Caco-2 (cell line): ENCODE results near the gene UBE2D1. TPM values are rescaled to one million over a fixed set of nuclear protein-coding genes. Genes with fewer than 3 reads are reported as not detected.
A peak's percentile ranks its signal among the peaks of the same experiment; 100 is the strongest.

ENCODE experiments used
- Bru-seq: library from RNA; stranded (reverse); fragments of 400-500 nt; gene quantifications from one replicate; lab custom pipeline; 2021; lab: Mats Ljungman, UMichigan
- BruChase-seq, 2 experiments: library from RNA; stranded (reverse); fragments of 400-500 nt; gene quantifications; one replicate each; lab custom pipeline; 2021; lab: Mats Ljungman, UMichigan
- BruUV-seq: library from RNA; stranded (reverse); fragments of 400-500 nt; replicated peaks from 2 replicates; lab custom pipeline; 2021; lab: Mats Ljungman, UMichigan
- CTCF ChIA-PET: fragments of 300-600 bp; sonication (Branson Sonifier 250); formaldehyde crosslinking; loops from one replicate; lab custom pipeline; 2022; ENCODE audit warnings: antibody characterized with exemption; lab: Charles Lee
- POLR2A ChIA-PET: fragments of 300-600 bp; sonication (Branson Sonifier 250); formaldehyde crosslinking; loops from one replicate; lab custom pipeline; 2022; ENCODE audit warnings: antibody characterized with exemption; lab: Charles Lee
- DNase-seq, 2 experiments: peaks; one replicate each; pipeline versions ENCODE4 v3.0.0 to v3.0.0-alpha.2; 2020 to 2022
- H3K27me3 ChIP-seq: replicated peaks from 2 replicates; pipeline ENCODE4 v1.6.0; 2011; ENCODE audit warnings: low read length; ENCODE audit not compliant: control insufficient read depth, insufficient read depth
- H3K36me3 ChIP-seq: 2 replicates; pipeline ENCODE4 v1.5.1; 2011; ENCODE audit warnings: low read length; ENCODE audit not compliant: control insufficient read depth, insufficient read depth
- H3K4me1 ChIP-seq: fragments of 250-450 bp; sonication (Bioruptor Pico); 2 replicates; pipeline ENCODE4 v1.5.1; 2020; ENCODE audit warnings: mild to moderate bottlenecking
- H3K4me3 ChIP-seq: 2 replicates; pipeline ENCODE4 v1.5.1; 2011; ENCODE audit warnings: low read depth, mild to moderate bottlenecking, control low read depth, low read length
- H3K9me3 ChIP-seq: fragments of 250-450 bp; sonication (Bioruptor Pico); 2 replicates; pipeline ENCODE4 v1.5.1; 2020; ENCODE audit warnings: mild to moderate bottlenecking, moderate library complexity
- H3K27ac Mint-ChIP-seq: one replicate; pipeline ENCODE4 v1.8.0; 2022; ENCODE audit warnings: mixed read lengths; ENCODE audit not compliant: unreplicated experiment
- H3K27me3 Mint-ChIP-seq: one replicate; pipeline ENCODE4 v1.8.0; 2022; ENCODE audit warnings: mixed read lengths; ENCODE audit not compliant: insufficient read depth, unreplicated experiment
- H3K36me3 Mint-ChIP-seq: one replicate; pipeline ENCODE4 v1.8.0; 2022; ENCODE audit warnings: mild to moderate bottlenecking, mixed read lengths; ENCODE audit not compliant: insufficient read depth, unreplicated experiment
- H3K4me1 Mint-ChIP-seq: one replicate; pipeline ENCODE4 v1.8.0; 2022; ENCODE audit warnings: low read depth, mixed read lengths; ENCODE audit not compliant: unreplicated experiment
- H3K4me3 Mint-ChIP-seq: one replicate; pipeline ENCODE4 v1.8.0; 2022; ENCODE audit warnings: mild to moderate bottlenecking, moderate library complexity, mixed read lengths; ENCODE audit not compliant: unreplicated experiment
- H3K9me3 Mint-ChIP-seq: one replicate; pipeline ENCODE4 v1.8.0; 2022; ENCODE audit warnings: mixed read lengths; ENCODE audit not compliant: unreplicated experiment
- intact Hi-C: fragments of 100-400 bp; cut with micrococcal nuclease; formaldehyde crosslinking; loops from one replicate; pipeline ENCODE4 v1.10.0; 2022; ENCODE audit not compliant: unreplicated experiment
- long read RNA-seq: library from polyadenylated mRNA; stranded (forward); transcript quantifications from one replicate; pipeline ENCODE4 v2.0.0, GENCODE V29; 2022
- total RNA-seq: library from RNA; stranded (reverse); gene quantifications from 2 replicates; pipeline ENCODE4 v1.2.3, GENCODE V29; 2022
- TF ChIP-seq, protein P1 (sequence below), 2 experiments: fragments of 200-600 bp in 1 of 2; IDR thresholded peaks; 1 replicate in 1 of 2; 2 replicates in 1 of 2; pipeline versions ENCODE4 v1.5.1 to v1.8.0; 2011 to 2022; ENCODE audit warnings: antibody characterized with exemption in 1 of 2, control low read depth in 1 of 2, inconsistent platforms in 1 of 2, low read depth in 1 of 2, low read length in 1 of 2, mild to moderate bottlenecking in 1 of 2, moderate library complexity in 1 of 2; ENCODE audit not compliant: insufficient read depth in 1 of 2, severe bottlenecking in 1 of 2, unreplicated experiment in 1 of 2

Gene UBE2D1
- total RNA-seq: 35.1 and 39.7 TPM in 2 replicates
- Bru-seq, nascent RNA: percentile 91 among the genes with signal in this experiment
- percentile 88 among the genes with signal in this experiment for BruChase-seq, experiment 1, labeled RNA remaining after a 2-hour chase
- percentile 90 among the genes with signal in this experiment for BruChase-seq, experiment 2, labeled RNA remaining after a 6-hour chase
- long read RNA-seq, transcript UBE2D1-204 (6 exons, 2,621 nt): minor isoform, 13 of 174 reads
- long read RNA-seq, transcript UBE2D1-201 (7 exons, 2,659 nt): major isoform, 156 of 174 reads
- long read RNA-seq, partial matches to known transcripts: 0 of 174 reads
- long read RNA-seq, other reads (novel, unspliced or antisense): 5 of 174 reads

- CTCF ChIA-PET: interaction anchor here (0.5 to 1.0 kb wide), 5 partner anchors 18 to 1966 kb away, joined by 3 to 5 read pairs (median 3); no protein-coding TSS in a partner anchor
- peak within 1 kb of the TSS; percentile 84 for H3K4me3 Mint-ChIP-seq
- H3K9me3 Mint-ChIP-seq: no peaks in the 10 kb centered on the region
- peaks cover 6% of the 10 kb centered on the region for H3K36me3 Mint-ChIP-seq
- Histone ChIP-seq H3K4me3 (peak within 1 kb of the TSS; percentile 83), H3K9me3 (no peaks in the 10 kb centered on the region), H3K36me3 (no peaks in the 10 kb centered on the region), H3K4me1 (peaks cover 8% of the 10 kb centered on the region), H3K27me3 (no peaks in the 10 kb centered on the region; the same call in 1 of the 2 replicates)
- peak; percentile 95 to 97 for DNase-seq
- TF ChIP-seq, protein P1, sequence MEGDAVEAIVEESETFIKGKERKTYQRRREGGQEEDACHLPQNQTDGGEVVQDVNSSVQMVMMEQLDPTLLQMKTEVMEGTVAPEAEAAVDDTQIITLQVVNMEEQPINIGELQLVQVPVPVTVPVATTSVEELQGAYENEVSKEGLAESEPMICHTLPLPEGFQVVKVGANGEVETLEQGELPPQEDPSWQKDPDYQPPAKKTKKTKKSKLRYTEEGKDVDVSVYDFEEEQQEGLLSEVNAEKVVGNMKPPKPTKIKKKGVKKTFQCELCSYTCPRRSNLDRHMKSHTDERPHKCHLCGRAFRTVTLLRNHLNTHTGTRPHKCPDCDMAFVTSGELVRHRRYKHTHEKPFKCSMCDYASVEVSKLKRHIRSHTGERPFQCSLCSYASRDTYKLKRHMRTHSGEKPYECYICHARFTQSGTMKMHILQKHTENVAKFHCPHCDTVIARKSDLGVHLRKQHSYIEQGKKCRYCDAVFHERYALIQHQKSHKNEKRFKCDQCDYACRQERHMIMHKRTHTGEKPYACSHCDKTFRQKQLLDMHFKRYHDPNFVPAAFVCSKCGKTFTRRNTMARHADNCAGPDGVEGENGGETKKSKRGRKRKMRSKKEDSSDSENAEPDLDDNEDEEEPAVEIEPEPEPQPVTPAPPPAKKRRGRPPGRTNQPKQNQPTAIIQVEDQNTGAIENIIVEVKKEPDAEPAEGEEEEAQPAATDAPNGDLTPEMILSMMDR (IDR thresholded peaks at IDR 0.05; ENCODE audit: insufficient read depth in 1 of 2, low read depth in 1 of 2, low read length in 1 of 2, severe bottlenecking in 1 of 2, unreplicated experiment in 1 of 2): peak; percentile 45 to 59
- POLR2A ChIA-PET: no interaction called here
- peaks cover 16% of the 10 kb centered on the region for H3K4me1 Mint-ChIP-seq
- H3K27ac Mint-ChIP-seq: peak within 1 kb of the TSS; percentile 84
- BruUV-seq: no TSS peak
- peaks cover 8% of the 10 kb centered on the region for H3K27me3 Mint-ChIP-seq
- intact Hi-C loops: loop anchor here (1.0 kb wide), 3 partner anchors 36 to 66 kb away; partner anchors contain the start of genes CISD1 and TFAM
Measured at GRCh38 chr10:58334817-58335305, at the start of gene UBE2D1. TSS of gene UBE2D1 (plus strand) at chr10:58335006. CDS start at chr10:58335202, 196 bp downstream.

- H3K27ac Mint-ChIP-seq: no peak overlapping the region
- ChIA-PET CTCF (interaction anchor here (0.7 to 4.5 kb wide), 15 partner anchors 9 to 361 kb away, joined by 3 to 84 read pairs (median 3); partner anchors contain the start of genes CISD1 and IPMK), POLR2A (no interaction called here)
Measured at GRCh38 chr10:58291538-58292174, 43.1 kb upstream of the UBE2D1 start.

More at GRCh38 chr10:58291538-58292174, 43.1 kb upstream of the UBE2D1 start:
- Histone ChIP-seq H3K4me3 (no peak overlapping the region), H3K4me1 (no peaks in the 10 kb centered on the region), H3K36me3 (no peaks in the 10 kb centered on the region), H3K27me3 (no peaks in the 10 kb centered on the region), H3K9me3 (no peaks in the 10 kb centered on the region)
- TF ChIP-seq, protein P1 (IDR thresholded peaks at IDR 0.05; ENCODE audit: insufficient read depth in 1 of 2, low read depth in 1 of 2, low read length in 1 of 2, severe bottlenecking in 1 of 2, unreplicated experiment in 1 of 2): peak; percentile 94 to 96
- peaks cover 6% of the 10 kb centered on the region for H3K4me1 Mint-ChIP-seq
- peaks cover 7% of the 10 kb centered on the region for H3K36me3 Mint-ChIP-seq
- H3K27me3 Mint-ChIP-seq: no peaks in the 10 kb centered on the region
- BruUV-seq: no TSS peak
- DNase-seq: peak; percentile 58 to 79
- H3K9me3 Mint-ChIP-seq: no peaks in the 10 kb centered on the region
- intact Hi-C loops: loop anchor here (1.0 kb wide), 2 partner anchors 22 to 114 kb away; partner anchors contain the start of gene CISD1
- H3K4me3 Mint-ChIP-seq: no peak overlapping the region
